ENCODE data around the gene AGPAT4. TPM values are rescaled to one million over a fixed set of nuclear protein-coding genes. Genes with fewer than 3 reads are reported as not detected.

Gene AGPAT4
- polyA plus RNA-seq, 4 donors = 17.9 to 22.5 (median 19.3) TPM

GRCh38 chr6:161088676-161089328 is 185.1 kb downstream of the AGPAT4 start:
- no peak for DNase-seq (ENCODE audit: low read depth in 4 of 4, low spot score in 3 of 4)

- no peak for DNase-seq (ENCODE audit: low read depth in 4 of 4, low spot score in 3 of 4)
Observed at GRCh38 chr6:161085246-161085645, 188.6 kb downstream of the AGPAT4 start.

DNA sequence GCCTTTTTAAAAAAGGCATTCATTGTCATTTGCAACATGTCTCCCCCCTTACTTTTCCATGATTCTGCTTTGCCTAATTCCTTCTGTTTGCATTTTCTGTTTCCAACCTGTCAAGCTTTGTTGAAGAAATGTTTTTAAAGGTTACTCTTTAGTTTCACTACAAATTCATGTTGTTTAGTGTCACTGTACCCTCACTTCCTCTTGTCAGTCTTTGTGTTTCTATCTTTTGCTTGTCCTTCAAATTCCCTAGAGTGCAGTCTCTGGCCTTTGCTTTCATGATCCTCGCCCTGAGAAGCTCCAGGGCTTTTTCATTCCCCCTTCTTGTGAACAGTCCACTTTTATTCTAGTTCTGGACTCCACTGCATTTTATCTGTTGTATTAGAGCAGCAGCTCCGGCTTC is 191.6 kb downstream of the AGPAT4 start:
- no peak for DNase-seq (ENCODE audit: low read depth in 4 of 4, low spot score in 3 of 4)

- no peak for DNase-seq (ENCODE audit: low read depth in 4 of 4, low spot score in 3 of 4)
Observed at GRCh38 chr6:161080263-161080970, 193.4 kb downstream of the AGPAT4 start.
